PFSK-1 (cell line): ENCODE data around the gene TSPAN5.

Experiments
- FOXP2 ChIP-seq: optimal IDR thresholded peaks from 2 replicates; pipeline ENCODE3; 2011; ENCODE audit warnings: borderline replicate concordance, control low read depth, inconsistent platforms; ENCODE audit not compliant: insufficient read depth; ENCODE audit errors: extremely low read length, extremely low read depth
- POLR2AphosphoS5 ChIP-seq: IDR thresholded peaks from 2 replicates; pipeline ENCODE4 v1.6.1; 2012; ENCODE audit warnings: low read depth, mild to moderate bottlenecking, control low read depth, low read length, moderate library complexity
- TAF1 ChIP-seq: IDR thresholded peaks from 2 replicates; pipeline ENCODE4 v1.6.1; 2012; ENCODE audit warnings: low read length, control low read depth, borderline replicate concordance; ENCODE audit not compliant: insufficient read depth
- TF ChIP-seq, protein P1 (sequence below), 2 experiments: IDR thresholded peaks; 2 replicates each; pipeline versions ENCODE4 v1.6.1 to v1.8.0; 2011 to 2012; ENCODE audit warnings: low read depth in 2 of 2, low read length in 2 of 2, control low read depth in 1 of 2, inconsistent platforms in 1 of 2, mild to moderate bottlenecking in 1 of 2, moderate library complexity in 1 of 2; ENCODE audit not compliant: insufficient read depth in 1 of 2

DNA sequence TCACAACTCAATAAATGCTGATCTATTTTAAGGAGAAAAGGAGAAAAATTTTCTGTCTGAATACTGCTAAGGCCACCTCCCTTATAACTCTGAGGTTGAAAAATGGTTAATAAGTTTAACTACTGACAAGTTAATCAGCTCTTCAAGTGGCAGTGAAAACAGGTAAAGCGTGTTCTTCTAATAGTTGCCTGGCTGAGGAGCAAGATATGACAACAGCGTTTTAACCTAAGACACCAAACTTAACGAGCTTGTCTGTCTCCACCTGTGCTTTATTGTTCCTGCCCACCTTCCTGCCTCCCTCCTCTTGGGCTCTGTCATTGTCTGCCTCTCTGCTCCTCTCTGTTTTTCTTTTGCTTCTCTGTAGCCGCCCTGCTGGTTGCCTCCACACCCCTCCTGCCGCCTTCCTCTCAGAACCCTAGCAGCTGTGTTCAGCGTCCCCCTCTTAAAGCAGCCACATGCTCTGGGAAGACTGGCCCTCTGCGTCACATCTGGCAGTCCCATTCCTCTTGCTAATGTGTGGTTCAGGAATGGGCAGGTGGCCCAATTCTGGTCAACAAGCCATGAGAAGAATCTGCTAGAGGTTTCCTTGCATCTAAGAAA lies 4.3 kb upstream of the TSPAN5 start:
- TF ChIP-seq POLR2AphosphoS5 (no peak), TAF1 (no peak), FOXP2 (no peak)
- TF ChIP-seq, protein P1, sequence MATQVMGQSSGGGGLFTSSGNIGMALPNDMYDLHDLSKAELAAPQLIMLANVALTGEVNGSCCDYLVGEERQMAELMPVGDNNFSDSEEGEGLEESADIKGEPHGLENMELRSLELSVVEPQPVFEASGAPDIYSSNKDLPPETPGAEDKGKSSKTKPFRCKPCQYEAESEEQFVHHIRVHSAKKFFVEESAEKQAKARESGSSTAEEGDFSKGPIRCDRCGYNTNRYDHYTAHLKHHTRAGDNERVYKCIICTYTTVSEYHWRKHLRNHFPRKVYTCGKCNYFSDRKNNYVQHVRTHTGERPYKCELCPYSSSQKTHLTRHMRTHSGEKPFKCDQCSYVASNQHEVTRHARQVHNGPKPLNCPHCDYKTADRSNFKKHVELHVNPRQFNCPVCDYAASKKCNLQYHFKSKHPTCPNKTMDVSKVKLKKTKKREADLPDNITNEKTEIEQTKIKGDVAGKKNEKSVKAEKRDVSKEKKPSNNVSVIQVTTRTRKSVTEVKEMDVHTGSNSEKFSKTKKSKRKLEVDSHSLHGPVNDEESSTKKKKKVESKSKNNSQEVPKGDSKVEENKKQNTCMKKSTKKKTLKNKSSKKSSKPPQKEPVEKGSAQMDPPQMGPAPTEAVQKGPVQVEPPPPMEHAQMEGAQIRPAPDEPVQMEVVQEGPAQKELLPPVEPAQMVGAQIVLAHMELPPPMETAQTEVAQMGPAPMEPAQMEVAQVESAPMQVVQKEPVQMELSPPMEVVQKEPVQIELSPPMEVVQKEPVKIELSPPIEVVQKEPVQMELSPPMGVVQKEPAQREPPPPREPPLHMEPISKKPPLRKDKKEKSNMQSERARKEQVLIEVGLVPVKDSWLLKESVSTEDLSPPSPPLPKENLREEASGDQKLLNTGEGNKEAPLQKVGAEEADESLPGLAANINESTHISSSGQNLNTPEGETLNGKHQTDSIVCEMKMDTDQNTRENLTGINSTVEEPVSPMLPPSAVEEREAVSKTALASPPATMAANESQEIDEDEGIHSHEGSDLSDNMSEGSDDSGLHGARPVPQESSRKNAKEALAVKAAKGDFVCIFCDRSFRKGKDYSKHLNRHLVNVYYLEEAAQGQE (IDR thresholded peaks at IDR 0.05; ENCODE audit: insufficient read depth in 1 of 2, low read depth in 2 of 2, low read length in 2 of 2), result no peak
